ENCODE results near the gene NAGA.

- TF ChIP-seq, protein P1, sequence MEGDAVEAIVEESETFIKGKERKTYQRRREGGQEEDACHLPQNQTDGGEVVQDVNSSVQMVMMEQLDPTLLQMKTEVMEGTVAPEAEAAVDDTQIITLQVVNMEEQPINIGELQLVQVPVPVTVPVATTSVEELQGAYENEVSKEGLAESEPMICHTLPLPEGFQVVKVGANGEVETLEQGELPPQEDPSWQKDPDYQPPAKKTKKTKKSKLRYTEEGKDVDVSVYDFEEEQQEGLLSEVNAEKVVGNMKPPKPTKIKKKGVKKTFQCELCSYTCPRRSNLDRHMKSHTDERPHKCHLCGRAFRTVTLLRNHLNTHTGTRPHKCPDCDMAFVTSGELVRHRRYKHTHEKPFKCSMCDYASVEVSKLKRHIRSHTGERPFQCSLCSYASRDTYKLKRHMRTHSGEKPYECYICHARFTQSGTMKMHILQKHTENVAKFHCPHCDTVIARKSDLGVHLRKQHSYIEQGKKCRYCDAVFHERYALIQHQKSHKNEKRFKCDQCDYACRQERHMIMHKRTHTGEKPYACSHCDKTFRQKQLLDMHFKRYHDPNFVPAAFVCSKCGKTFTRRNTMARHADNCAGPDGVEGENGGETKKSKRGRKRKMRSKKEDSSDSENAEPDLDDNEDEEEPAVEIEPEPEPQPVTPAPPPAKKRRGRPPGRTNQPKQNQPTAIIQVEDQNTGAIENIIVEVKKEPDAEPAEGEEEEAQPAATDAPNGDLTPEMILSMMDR (IDR thresholded peaks at IDR 0.05): no peak
- TF ChIP-seq ZFX (IDR thresholded peaks at IDR 0.05; ENCODE audit: borderline replicate concordance): no peak
Observed at GRCh38 chr22:42073621-42074041, 3.0 kb upstream of the NAGA start.

All from 22Rv1 (cell line).